GM19395 (cell line): ENCODE results near the gene NUDT5.
A peak's percentile ranks its signal among the peaks of the same experiment; 100 is the strongest.

Experiments
- ATAC-seq: cut with Tn5 transposase; IDR thresholded peaks from one replicate; pipeline ENCODE4 v1.9.1; 2021; ENCODE audit warnings: mild to moderate bottlenecking, moderate library complexity; ENCODE audit not compliant: unreplicated experiment

NUDT5 gene

DNA sequence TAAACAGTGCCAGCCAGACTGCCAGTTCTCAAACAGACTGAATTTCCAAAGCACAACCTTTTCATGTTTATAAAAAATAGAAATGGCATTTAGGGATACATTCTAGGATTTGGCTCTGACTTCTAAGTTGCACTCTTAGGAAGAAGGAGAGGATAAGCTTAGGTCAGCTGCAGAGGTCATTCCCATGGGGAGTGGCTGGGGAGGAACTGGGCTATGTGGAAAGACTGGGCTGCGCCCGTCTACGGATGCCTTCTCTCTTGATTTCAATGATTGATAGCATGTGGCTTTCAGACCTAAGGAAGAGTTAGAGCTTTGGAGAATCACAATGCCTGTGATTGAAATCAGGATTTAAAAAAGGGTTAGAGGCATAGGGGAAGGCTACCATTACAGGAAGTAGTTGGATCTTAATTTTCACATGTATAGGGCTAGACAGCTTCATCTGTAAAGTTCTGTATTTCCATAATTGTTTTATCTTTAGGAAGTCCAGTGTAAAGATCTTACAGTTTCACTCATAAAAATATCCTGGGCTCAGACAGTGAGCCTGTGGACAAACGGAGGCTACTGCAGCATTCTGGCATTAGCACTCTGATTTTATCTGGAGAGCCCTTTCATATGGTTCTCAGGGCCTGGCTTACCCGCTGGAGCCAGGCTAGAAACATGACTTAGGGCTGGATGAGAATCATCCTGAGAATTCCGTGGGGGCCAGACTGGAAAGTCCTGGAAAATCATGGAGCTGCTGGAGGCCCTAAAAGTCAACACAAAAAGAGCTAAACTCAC is 29.5 kb downstream of the NUDT5 start:
- no peak for ATAC-seq

- ATAC-seq = no peak
These were observed 30.7 kb downstream of the NUDT5 start for GRCh38 chr10:12165036-12165435.

GRCh38 chr10:12164085-12164484 is 31.6 kb downstream of the NUDT5 start:
- no peak for ATAC-seq

- no peak for ATAC-seq
These were observed 32.8 kb downstream of the NUDT5 start for GRCh38 chr10:12162927-12163326.

DNA sequence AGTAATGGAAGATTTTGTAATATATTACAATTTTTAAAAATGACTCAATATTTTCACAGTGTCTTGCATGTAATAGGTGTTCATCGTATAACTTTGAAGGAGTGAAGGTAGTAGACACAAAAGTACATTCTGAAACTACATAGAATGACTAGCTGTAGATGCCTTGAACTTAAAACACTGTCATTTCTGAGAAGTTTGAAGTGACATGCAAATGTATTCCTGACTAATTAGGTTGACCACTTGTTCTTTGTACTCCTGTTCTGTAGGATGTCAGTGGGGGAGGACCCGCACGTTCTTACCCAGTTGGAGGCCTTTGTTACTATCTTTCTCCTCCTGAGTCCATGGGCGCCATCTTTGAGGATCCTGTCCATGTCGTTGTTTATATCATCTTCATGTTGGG is 35.0 kb downstream of the NUDT5 start:
- ATAC-seq = no peak

- ATAC-seq = no peak
These were observed 37.6 kb downstream of the NUDT5 start for GRCh38 chr10:12158111-12158510.

- ATAC-seq = no peak
These were observed 39.1 kb downstream of the NUDT5 start for GRCh38 chr10:12156367-12157123.

- no peak for ATAC-seq
These were observed 41.2 kb downstream of the NUDT5 start for GRCh38 chr10:12154516-12154915.

- no peak for ATAC-seq
These were observed 45.5 kb downstream of the NUDT5 start for GRCh38 chr10:12150163-12150562.

DNA sequence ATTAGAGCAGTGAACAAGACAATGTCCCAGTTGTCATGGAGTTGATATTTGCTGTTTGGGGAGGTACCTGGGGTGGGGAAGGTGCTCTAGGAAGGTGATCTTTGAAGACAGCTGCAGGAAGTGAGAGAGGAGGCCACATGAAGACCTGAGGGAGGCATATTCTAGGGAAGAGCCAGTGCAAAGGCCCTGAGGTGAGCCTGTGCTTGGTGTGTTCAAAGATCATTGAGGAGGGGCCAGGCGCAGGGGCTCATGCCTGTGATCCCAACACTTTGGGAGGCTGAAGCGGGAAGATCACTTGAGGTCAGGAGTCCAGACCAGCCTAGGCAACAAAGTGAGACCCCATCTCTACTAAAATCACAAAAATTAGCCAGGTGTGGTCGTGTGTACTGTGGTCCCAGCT is 51.2 kb downstream of the NUDT5 start:
- no peak for ATAC-seq

DNA sequence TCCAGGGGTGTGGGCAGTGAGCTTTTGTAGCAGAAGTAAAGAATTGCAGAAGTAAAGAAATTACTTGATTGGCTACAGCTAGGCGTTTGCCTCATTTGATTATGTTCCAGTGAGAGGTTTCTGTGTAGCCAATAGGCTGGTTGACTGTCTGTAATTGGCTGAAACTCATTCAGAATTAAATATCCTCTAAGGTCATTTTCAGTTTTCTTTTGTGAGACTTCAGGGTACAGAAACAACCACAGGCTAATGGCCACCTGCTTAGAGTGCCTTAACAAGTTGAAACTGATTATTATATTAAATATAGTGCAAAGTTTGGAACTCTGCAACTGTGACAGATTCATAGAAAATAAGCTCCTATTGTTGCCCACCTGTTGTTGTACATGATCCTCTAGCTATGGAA is 55.7 kb downstream of the NUDT5 start:
- no peak for ATAC-seq

DNA sequence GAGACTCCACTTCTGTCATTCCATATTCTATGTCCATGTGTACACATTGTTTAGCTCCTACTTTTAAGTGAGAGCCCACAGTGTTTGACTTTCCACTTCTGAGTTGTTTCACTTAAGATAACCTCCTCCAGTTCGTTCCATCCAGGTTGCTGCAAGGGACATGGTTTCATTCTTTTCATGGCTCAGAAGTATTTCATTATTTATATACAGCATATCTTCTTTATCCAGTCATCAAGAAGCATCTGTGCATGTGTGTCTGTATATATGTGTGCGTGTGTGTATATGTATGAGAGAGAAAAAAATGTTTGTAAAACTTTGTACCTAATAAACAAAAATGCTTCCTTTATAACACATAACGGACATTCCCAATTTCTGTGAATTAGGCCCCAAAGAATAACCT is 60.1 kb downstream of the NUDT5 start:
- ATAC-seq = no peak

DNA sequence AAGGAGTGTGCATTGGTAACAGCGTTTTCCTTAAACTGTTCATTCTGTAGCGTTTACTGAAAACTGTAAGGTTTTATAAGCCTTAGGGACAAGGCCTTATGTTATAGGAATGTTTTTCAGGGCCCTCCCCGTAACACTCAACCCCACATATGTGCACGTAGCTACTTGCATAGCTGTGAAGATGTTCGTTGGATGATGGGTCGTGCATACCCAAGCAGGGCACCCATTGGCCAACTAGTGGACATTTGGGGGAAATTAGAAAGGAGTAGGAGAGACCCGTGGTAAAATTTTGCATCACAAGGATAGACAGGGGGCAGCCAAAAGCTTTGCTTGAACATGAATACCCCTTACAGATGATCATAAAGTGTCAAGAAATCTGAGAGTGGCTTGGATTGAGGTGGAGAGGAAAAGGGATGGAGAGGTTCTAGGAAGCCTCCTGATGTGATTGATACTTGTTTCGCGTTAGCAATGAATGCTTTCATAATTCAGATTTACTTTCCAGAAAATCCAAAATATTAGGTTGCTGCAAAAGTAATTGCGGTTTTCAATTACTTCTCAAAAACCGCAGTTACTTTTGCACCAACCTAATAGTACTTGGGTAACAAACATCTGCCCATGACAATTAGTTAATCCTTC is 65.3 kb downstream of the NUDT5 start:
- peak; percentile 59 for ATAC-seq

DNA sequence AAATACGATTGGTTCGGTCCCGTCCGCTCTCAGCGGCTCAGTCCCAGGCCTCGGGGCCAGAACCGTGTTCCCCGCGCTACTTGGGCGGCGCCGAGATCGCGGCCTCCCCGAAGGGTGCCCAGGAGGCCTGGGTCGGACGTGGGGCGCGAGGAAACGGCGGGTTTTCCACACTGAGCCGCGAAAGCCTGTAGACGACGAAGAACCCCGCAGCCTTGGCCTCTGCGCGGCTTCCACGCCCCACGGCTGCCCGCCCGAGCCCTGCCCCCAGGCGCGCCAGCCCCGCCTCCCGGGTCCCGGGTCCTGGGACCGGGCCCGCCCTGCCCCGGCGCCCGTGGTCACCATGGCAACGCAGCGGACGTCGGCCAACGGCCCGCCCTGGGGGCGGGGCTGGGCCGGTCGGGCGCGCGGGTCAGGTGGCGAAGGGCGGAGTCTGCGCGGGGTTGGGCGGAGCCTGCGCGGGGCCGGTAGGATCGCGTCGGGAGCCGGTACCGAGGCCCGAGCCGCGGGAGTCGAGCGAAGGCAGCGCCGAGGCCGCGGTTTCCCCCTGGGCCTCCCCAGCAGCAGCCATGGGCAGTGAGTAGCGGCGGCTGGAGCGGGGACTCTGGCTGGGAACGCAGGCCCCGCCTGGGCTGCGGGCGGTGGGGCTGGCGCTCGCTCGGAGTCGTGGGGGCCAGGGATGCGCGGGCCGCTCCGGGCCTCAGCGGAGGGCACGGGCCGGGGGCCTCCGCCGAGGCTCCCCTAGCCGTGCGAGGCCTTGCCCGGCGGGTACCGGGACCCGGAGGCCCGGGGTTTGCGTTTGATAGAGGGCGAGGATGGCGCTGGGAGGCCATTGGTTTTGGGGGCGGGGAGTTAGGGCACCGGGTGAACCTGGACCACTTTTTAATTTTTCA is 66.2 kb downstream of the NUDT5 start, which contains the start of gene SEC61A2:
Gene SEC61A2, plus strand, starts transcription at position 456 of the 890 bp plus-strand sequence. Its CDS starts 111 bp downstream, at position 567.
- ATAC-seq = peak; percentile 81

GRCh38 chr10:12121673-12122072 is 74.0 kb downstream of the NUDT5 start:
- ATAC-seq = no peak
